SKM-1 treated with dmso at 0.1 percent for 144 hours (cell line): ENCODE data around the gene OCA2.

Experiments
- DNase-seq: peaks from one replicate; lab custom pipeline; 2025; ENCODE audit not compliant: unreplicated experiment; lab: John Stamatoyannopoulos, UW

Gene OCA2

DNA sequence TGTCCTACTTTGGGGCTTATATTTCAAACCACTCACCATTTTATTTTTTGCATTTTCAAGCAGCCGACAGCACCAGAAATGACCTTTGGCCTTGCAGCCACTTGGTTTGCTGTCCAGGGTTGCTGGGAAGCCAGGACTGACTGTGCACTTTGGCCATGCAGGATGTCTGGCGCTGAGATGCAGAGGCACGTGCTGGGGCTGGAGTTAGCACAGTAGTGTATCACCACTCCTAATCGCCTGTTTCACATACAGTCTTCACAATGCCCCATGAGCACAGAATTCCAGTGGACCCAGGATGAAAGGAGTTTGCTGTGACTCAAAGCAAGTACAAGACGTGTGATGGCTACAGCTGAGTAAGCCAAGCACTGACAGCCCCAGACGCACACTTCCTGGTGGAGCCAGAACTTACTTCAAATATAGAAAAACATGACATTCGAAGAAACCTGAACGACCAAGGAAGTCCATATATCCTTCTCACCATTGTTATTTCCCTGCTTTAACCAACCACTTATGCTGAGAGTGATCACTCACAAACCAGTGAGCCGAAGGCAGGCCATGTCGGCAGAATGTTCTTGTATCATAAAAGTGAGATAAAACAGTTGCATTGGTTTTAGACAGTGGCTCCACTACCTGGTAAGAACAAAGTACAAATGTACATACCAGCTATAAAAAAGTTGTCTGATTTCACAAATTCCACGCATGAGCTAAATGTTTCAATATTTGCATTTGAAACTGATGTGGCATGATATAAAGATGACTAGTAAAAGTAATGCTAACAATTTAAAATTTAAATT is 16.0 kb downstream of the OCA2 start:
- DNase-seq, result no peak

DNA sequence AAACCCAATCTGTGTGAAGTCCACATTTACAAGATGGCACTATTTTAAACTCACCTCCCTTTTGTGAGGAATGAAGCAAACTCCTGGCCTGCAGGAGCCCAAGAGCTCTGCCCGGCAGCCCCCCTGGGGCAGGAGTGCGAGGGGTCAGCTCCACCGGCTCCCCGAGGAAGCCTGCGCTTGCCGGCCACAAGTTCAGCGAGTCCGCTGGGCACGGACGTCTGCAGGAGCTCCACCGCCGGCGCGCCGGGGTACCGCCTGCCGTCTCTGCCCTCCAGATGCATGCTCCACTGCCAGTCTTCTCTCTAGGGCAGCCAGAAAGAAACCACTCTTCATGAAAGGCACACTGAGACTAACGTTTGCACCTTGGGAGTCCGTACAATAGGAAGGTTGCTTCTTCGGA is 17.5 kb downstream of the OCA2 start:
- no peak for DNase-seq

DNA sequence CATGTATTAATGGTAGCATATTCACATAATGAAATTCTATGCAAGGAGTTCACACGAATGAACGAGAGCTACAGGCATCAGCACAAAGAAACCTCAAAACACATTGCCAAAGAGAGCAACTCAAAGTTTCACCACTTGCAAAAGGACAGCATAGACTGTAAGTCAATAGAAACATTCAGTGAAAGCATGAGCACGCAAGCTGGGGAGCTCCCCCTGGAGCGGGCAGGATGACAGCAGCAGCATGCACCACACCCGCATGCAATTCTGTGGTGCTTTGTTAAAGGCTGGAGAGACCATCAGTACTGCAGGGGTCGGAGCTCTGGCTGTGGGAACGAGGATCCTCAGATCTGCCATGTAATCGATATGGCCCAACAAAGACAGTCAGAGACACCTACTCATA is 18.7 kb downstream of the OCA2 start:
- no peak for DNase-seq

DNA sequence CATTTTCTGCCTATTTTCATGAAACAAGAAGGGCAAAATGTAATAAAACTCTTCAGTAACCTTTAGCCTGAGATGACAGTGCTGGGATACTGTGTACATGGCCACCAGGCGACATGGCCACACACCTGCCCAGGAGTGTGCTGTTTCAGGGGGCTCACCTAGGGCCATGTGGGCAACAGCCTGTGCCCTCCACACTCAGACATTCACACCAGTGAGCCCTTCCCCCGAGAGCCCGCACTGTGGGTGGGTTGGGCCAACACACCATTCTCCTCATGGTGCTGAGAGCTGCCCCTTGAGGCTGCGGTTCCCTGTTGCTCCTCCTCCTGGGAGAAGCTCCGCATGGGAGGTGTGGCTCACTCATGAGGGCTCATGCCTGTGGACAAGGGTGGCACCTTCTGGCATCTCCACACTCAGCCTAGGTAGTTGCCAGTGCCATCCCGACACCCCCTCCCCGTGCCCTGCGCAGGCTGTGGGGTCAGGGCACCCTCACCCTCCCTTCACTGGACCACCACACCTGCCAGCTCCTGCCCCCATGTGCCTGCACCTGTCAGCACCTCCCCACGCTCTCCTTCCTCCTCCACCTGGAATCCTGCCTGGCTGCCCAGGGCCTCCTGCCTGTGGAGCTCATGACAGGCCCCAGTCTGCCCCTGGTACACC is 19.7 kb downstream of the OCA2 start:
- no peak for DNase-seq

DNA sequence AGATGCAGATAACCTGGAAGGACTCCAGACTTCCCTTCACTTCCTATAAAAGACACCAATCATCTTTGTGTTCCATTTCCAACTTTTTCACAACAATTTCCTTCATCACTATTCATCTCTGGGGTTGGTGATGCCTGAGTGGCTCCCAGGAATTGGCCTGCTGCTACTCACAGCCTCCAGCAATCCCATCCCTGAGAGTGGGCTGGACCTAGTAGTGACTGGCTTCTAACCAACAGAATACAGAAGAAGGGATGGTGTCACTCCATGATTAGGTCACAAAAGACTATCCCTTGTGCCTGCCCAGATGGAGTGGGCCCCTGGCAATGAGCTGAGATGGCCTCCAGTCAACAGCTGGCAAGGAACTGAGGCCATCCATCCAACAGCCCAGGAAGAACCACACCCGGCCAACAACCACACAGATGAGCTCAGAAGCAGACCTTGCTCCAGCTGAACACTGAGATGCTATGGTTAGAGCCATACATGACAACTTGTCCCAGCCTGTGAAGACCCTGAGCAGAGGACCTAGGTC is 20.9 kb downstream of the OCA2 start:
- no peak for DNase-seq

DNA sequence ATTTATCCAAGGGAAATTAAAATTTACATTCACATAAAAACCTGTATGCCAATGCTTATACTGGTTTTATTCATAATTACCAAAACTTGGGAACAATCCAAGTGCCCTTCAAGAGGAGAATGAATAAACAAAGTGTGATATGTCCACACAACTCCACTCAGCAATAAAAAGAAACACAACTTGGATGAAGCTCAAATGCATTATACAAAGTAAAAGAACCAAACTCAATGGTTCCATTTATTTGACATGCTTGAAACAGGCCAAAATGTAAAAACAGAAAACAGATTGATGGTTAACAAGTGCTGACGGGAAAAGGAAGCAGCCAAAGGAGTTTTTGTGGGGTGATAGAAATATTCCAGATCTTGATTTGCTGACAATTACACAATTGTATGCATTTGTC is 23.5 kb downstream of the OCA2 start:
- DNase-seq, result no peak

DNA sequence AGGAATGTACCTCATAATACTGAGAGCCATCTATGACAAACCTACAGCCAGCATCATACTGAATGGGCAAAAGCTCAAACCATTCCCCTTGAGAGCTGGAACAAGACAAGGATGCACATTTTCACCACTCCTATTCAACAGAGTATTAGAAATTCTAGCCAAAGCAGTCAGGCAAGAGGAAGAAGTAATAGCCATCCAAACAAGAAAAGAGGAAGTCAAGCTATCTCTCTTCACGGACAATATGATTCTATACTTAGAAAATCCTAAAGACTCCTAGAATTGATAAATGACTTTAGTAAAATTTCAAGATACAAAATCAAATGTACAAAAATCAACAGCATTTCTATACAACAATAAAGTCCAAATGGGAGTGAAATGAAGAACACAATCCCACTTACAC is 30.2 kb downstream of the OCA2 start:
- peak; percentile 11 for DNase-seq

DNA sequence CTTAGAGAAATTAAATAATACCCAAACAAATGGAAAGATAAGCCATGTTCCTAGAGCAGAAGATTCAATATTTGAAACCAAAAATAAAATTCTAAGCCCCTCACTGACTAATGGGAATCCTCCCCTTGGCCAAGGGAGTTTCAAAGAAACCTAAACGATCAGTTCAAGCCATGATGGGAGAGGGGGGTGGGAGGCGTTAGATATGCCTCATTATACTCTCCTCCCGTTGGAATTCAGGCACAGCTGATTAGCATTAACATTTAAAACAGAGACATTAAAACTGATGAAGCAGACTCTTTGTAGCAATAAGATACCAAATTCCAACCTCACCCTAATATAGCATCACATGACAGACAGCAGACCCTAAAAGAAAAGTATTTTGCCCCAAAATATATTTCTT is 32.9 kb downstream of the OCA2 start:
- no peak for DNase-seq

DNA sequence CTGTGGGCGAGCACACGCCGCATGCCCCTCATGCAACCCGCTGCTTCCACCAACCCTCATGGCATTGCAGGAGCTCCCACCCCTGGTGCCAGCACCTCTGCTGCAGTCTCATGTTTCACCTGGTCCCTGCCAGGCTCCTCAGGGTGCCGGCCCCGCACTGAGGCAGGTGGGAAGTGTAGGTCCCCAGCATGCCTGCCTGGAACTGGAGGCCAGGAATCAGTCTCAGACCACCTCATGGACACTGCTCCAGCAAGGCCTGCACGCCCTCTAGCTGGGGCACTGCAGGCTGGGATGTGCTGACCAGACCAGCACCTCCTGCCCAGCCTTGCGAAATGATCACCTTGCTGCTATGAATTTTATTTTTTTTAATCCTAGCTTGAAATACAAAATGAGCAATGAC is 39.1 kb downstream of the OCA2 start:
- no peak for DNase-seq

DNA sequence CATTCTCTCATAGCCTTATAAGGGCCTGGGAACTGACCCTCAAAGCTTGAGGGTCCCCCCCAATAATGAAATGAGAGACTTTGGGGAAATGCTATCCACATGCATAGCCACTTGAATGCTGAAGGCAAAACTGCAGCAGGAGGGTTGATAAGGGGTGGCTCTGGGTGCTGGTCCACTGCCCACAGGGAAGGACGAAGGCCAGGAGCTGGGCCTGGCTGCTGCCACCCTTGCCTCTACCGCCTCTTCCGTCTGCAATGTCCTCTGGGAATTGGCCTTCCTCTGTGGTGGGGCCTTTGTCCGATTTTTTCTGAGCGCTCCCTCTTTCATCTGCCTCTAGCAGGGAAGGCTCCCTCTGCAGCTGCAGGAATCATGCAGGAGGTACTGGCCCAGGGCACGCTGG is 41.0 kb downstream of the OCA2 start:
- DNase-seq, result no peak

DNA sequence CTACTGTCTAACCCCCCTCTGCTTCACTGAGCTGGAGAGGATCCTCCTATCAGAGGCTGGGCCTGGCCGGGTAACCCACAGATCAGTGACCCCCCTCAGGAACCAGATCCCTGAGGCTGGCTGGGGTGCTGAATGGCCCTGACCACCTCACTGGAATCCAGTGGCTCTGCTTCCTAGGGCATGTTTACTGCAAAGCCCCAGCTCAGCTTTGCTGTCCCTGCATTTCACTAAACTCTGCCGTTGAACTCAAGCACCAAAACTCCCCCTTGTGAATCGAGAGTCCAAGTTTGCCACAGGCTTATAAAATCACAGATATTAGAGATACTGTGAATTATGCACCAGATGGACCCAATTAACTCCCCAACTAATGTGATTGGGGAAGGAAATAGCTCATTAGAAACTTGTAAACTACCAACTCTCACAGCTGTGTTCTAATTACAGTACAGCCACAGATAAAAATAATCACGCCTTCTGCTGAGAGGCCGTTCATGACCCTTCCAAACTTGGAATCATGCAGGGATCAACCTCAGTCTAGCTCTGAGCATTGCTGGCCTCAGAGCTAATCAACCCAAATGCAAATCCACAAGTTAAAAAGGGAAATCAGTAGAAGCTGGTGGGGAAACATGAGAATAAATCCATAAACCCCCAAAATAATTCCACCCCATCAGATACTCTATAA is 47.0 kb downstream of the OCA2 start:
- no peak for DNase-seq

DNA sequence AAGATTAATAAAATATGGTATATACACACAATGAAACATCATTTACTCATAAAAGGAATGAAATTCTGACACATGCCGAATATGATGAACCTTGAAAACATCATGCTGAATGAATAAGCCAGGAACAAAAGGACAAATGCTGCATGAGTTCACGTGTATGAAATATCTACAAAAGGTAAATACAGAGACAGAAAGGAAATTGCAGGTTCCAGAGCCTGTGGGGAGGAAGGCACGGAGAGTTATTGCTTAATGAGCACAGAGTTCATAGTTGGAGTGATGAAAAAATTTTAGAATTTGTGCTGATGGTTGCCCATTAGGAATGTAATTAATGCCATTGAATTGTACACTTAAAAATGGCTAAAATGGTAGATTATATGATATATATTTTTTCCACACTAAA is 49.5 kb downstream of the OCA2 start:
- no peak for DNase-seq

DNA sequence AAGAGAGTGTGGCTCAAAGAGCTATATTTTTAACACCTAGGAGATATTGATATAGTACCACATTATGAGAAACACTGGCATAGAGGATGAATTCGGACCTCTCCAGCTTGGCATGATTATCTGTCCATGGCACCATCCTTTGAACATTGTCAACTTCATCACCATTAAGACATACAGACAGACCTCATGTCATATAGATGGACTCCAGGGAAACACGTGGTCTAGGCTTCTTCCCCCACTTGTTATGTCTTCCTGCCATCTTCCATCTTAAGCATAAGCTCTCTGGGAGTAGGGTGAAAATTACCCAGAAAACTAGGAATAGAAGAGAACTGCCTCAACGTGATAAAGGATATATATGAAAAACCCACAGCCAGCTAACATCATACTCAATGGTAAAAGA is 51.8 kb downstream of the OCA2 start:
- DNase-seq, result no peak

DNA sequence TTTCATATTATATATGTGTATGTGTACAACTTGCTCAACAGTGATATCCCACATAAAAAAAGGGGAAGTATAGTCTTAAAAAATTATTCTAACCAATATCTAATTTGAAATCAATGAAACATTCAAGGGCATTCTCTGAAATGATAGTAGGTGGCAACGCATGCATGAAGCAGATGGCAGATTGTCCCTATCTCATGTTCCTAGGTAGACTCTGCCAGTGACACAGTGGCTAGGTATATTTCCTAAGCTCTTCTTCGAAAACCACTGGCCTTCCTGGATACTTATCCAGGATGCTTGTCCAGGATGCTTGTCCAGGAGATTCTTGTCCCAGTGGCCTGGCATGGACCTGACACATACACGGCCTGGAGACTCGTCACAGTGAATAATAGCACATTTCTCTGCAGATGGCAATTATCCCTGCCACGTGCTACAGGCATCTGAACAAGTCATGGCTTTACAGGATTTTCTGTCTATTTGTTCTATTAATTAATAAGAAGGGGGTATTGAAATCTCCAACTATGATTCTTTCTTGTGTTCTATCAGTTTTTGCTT is 54.9 kb downstream of the OCA2 start:
- DNase-seq, result no peak

DNA sequence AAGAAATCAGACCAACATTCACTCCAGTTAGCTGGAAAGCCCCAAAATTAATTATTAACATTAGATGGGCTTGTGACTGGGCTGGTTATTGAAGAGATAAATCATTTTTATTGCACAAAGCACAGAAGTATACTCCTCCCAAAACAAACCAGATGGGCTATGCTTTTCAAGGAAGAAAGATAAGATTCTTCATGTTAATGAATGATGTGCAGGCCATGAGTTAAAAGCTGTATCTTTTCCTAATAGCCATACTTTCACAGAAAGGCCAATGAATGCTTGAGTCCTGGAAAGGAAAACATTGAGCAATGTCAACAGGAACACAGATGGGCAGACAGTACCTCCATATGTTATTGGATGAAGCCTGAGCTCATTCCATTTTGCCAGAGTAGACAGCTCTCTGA is 55.4 kb downstream of the OCA2 start:
- DNase-seq, result no peak

DNA sequence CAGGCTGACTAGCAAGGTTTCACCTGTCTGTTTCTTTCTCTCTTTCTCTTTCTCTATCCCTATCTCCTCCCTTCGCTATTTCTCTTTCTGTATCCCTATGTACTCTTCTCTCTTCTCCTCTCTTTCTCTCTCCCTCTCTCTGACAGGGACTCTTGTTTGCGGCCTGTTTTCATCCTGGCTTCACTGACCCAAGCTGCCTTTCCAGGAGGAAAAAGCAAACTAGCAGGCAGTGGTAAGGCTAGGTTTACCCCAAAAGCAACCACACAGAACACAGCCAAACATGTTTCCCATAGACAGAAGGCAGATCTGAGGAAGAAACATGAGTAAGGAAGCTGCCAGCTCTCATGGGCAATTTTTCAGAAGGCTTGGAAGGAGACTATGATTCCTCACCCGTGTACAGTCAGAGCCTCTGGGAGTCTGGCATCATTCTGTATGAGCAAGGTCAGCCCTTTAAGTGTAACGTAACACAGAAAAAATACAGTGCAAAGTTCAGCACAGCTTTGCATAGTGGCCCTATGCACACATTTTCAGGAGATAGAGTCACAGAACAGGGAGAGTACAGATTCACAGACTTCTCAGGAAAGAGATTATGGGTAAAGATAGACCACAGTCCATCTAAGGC is 61.0 kb downstream of the OCA2 start:
- DNase-seq, result no peak

DNA sequence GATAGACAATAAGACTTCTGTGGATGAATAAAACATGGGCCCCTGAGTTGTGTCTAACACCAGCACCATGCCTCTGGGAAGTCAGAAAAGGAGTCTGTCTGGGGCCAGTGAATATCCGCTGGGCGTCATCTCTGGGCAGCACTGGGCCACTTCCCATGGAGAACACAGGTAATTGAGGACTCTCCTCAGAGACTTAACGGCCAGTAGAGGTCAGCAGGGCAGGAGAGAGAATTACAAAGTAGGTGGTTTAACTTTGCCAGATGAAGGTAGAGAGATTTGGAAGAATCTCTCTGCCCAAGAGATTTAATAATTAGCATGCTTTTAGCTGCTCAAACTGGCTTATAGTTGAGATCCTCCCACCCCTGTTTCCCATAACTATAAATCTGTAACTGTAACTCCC is 65.7 kb downstream of the OCA2 start:
- DNase-seq, result no peak

DNA sequence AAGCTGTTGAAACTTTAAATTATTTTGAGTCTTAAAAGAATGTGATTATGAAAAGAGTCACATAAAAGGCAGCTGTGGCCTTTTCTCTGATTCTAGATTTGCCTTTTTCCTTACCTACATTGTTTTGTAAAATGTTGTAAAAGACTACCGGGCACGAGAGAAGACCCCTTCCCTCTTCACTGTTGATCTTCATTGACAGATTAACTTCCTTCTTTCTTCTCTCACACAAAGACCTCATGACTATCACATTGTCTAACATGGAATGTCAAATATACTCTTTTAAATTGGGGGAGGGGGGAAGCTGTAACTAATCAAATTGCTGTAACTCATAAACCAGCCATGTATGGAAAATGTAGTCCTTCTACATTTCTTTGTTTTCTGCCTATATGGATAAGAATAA is 68.3 kb downstream of the OCA2 start:
- DNase-seq, result no peak

DNA sequence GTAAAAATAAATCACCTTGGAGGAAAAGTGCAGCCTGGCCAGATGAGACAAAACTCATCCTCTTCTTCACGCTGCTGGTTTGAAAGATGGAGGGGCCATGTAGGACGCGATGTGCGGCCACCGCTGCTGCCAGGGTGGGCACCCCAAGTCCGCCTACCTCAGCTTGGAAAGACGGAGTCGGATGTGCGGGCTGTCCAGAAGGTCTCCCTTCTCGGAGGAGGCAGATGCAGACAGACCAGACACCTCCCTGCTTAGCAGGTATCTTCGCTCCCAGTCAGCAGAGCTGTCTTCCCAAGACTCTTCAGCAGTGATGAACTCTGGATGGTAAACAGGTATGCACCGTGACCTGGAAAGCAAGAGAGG is 71.4 kb downstream of the OCA2 start:
- DNase-seq, result no peak

DNA sequence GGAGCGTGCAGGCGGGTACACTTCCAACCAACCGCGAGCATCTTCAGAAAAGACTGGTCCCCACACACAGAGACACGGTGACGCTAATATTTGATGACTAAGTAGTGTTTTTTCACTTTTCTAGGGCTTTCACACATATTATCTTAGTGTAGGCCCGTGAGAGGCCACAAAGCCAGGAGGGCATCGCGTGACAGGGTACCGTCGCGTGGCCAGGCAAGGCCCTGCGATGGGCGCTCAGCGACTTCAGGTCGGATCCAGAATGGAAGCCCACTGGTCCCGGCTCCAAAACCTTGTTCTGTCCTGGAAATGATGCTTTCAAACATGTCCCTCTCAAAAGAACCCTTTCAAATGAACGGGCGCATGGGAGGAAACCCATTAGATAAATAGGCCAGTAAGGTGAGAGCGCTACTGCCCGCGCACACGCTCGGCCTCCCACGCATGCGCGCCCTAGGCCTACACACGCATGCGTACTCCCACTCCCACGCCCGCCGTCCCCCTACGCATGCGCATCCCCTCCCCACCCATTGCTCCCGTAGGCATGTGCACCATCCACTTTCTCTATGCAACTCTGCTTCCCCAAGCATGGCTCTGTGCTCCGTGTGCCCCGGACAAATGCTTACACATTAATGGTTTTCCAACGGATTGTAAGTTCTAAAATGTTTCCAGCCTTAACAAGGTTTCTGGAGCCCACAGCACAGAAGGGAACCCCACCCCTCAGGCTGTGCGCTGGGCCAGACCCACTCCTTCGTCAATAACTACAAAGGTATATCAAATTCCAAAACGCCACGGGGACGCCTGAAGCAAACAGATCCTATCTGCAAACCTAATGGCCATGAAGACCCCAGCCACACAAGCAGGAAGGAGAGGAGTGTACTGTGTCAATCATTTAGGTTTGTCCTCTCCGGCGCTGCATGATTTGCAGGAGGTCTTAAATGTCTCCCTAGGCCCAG is 72.1 kb downstream of the OCA2 start:
- no peak for DNase-seq
